Astrocyte (in vitro differentiated cells and primary cell): Measurements from ENCODE around the gene PTPRU.

ENCODE experiments used
- EZH2 ChIP-seq: IDR thresholded peaks from 2 replicates; pipeline ENCODE4 v1.6.1; 2012; ENCODE audit warnings: mild to moderate bottlenecking, low read length, inconsistent platforms; ENCODE audit not compliant: insufficient read depth
- TF ChIP-seq, protein P1 (sequence below): IDR thresholded peaks from 2 replicates; pipeline ENCODE4 v1.5.1; 2011; ENCODE audit warnings: low read depth, mild to moderate bottlenecking, inconsistent platforms, low read length, moderate library complexity; ENCODE audit not compliant: insufficient read depth

GRCh38 chr1:29270929-29271521 lies 34.7 kb downstream of the PTPRU start:
- TF ChIP-seq, protein P1, sequence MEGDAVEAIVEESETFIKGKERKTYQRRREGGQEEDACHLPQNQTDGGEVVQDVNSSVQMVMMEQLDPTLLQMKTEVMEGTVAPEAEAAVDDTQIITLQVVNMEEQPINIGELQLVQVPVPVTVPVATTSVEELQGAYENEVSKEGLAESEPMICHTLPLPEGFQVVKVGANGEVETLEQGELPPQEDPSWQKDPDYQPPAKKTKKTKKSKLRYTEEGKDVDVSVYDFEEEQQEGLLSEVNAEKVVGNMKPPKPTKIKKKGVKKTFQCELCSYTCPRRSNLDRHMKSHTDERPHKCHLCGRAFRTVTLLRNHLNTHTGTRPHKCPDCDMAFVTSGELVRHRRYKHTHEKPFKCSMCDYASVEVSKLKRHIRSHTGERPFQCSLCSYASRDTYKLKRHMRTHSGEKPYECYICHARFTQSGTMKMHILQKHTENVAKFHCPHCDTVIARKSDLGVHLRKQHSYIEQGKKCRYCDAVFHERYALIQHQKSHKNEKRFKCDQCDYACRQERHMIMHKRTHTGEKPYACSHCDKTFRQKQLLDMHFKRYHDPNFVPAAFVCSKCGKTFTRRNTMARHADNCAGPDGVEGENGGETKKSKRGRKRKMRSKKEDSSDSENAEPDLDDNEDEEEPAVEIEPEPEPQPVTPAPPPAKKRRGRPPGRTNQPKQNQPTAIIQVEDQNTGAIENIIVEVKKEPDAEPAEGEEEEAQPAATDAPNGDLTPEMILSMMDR, result no peak
- TF ChIP-seq EZH2, result no peak
